Measurements from ENCODE around the gene SUMO1.

DNA sequence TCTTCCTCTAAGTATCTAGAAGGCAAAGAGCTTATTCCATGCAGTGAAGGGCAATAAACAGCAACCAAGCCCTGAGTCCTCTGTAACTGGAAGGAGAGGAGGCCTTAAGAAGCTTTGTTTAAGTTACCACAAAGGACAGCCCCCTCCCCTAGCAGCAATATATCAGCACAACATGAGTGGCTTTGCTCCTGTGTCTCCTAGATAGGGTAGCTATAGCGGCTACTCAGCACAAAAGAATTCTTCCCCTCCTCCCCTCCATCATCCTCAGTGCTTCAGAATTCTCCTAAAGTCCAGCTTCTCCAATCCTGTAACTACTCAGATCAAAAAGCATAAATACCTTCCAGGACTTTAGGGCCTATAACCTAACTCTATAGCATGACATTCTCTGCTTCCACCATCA, 16.5 kb downstream of the SUMO1 start:
- no peak for TF ChIP-seq EZH2 (IDR thresholded peaks at IDR 0.05; ENCODE audit: insufficient read depth, low read length)
- TF ChIP-seq, protein P1, sequence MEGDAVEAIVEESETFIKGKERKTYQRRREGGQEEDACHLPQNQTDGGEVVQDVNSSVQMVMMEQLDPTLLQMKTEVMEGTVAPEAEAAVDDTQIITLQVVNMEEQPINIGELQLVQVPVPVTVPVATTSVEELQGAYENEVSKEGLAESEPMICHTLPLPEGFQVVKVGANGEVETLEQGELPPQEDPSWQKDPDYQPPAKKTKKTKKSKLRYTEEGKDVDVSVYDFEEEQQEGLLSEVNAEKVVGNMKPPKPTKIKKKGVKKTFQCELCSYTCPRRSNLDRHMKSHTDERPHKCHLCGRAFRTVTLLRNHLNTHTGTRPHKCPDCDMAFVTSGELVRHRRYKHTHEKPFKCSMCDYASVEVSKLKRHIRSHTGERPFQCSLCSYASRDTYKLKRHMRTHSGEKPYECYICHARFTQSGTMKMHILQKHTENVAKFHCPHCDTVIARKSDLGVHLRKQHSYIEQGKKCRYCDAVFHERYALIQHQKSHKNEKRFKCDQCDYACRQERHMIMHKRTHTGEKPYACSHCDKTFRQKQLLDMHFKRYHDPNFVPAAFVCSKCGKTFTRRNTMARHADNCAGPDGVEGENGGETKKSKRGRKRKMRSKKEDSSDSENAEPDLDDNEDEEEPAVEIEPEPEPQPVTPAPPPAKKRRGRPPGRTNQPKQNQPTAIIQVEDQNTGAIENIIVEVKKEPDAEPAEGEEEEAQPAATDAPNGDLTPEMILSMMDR (IDR thresholded peaks at IDR 0.05; ENCODE audit: insufficient read depth, low read depth, low read length): no peak

Data from astrocyte (in vitro differentiated cells and primary cell).